ENCODE results near the gene FAM241B.

FAM241B gene

GRCh38 chr10:69583106-69583505 is 46.9 kb upstream of the FAM241B start (continued):
- no peak for TF ChIP-seq ZNF704 (tag by site-specific recombination; IDR thresholded peaks at IDR 0.05)
- TF ChIP-seq ZFP3 (tag by site-specific recombination; IDR thresholded peaks at IDR 0.05; ENCODE audit: low read depth), result no peak
- no peak for TF ChIP-seq ZSCAN18 (tag by site-specific recombination; IDR thresholded peaks at IDR 0.05)
- no peak for TF ChIP-seq ZNF37A (tag by site-specific recombination; IDR thresholded peaks at IDR 0.05)

- Histone ChIP-seq H3K4me1 (ENCODE audit: control insufficient read depth, insufficient read depth, low read length) (no peaks in the 10 kb centered on the region), H3K27ac (ENCODE audit: extremely low read depth, low read depth, low read length) (no peak overlapping the region), H3K4me3 (ENCODE audit: low read depth, low read length) (no peak overlapping the region), H3K9me3 (ENCODE audit: control insufficient read depth, insufficient read depth, low read depth, low read length) (no peaks in the 10 kb centered on the region), H3K36me3 (ENCODE audit: control insufficient read depth in 2 of 2, insufficient read depth in 1 of 2, low read length in 2 of 2) (no peaks in the 10 kb centered on the region)
- TF ChIP-seq ZNF366 (tag by site-specific recombination; conservative IDR thresholded peaks at IDR 0.05), result no peak
- TF ChIP-seq ZNF76 (tag by site-specific recombination; IDR thresholded peaks at IDR 0.05; ENCODE audit: borderline replicate concordance, low read depth), result no peak
- TF ChIP-seq ZNF169 (tag by site-specific recombination; IDR thresholded peaks at IDR 0.05), result no peak
- TF ChIP-seq ZSCAN16 (tag by site-specific recombination; IDR thresholded peaks at IDR 0.05), result no peak
- TF ChIP-seq ZNF350 (tag by site-specific recombination; IDR thresholded peaks at IDR 0.05), result no peak
- TF ChIP-seq MEIS1 (CRISPR knock-in tag; IDR thresholded peaks at IDR 0.05; ENCODE audit: borderline replicate concordance), result no peak
- TF ChIP-seq ZNF292 (tag by site-specific recombination; IDR thresholded peaks at IDR 0.05; ENCODE audit: borderline replicate concordance, low read depth), result no peak
- TF ChIP-seq ZNF639 (tag by site-specific recombination; IDR thresholded peaks at IDR 0.05), result no peak
- no peak for TF ChIP-seq ZNF138 (tag by site-specific recombination; IDR thresholded peaks at IDR 0.05; ENCODE audit: borderline replicate concordance)
- TF ChIP-seq ZNF560 (tag by site-specific recombination; IDR thresholded peaks at IDR 0.05; ENCODE audit: borderline replicate concordance), result no peak
- TF ChIP-seq ZNF26 (tag by site-specific recombination; IDR thresholded peaks at IDR 0.05), result no peak
- TF ChIP-seq ZNF629 (tag by site-specific recombination; IDR thresholded peaks at IDR 0.05), result no peak
- no peak for TF ChIP-seq ZNF19 (tag by site-specific recombination; IDR thresholded peaks at IDR 0.05; ENCODE audit: low read depth)
- TF ChIP-seq PRDM1 (tag by site-specific recombination; IDR thresholded peaks at IDR 0.05), result no peak
- no peak for TF ChIP-seq ZBTB7A (tag by site-specific recombination; IDR thresholded peaks at IDR 0.05; ENCODE audit: low read depth)
- no peak for TF ChIP-seq ZNF707 (tag by site-specific recombination; IDR thresholded peaks at IDR 0.05)
- CTCF ChIA-PET, result no interaction called here
- POLR2A ChIA-PET, result no interaction called here
These were observed 45.4 kb upstream of the FAM241B start for GRCh38 chr10:69584624-69585023.

GRCh38 chr10:69588358-69588757 is 41.7 kb upstream of the FAM241B start:
- Histone ChIP-seq H3K36me3 (ENCODE audit: control insufficient read depth in 2 of 2, insufficient read depth in 1 of 2, low read length in 2 of 2) (no peaks in the 10 kb centered on the region), H3K27ac (ENCODE audit: extremely low read depth, low read depth, low read length) (no peak overlapping the region), H3K4me3 (ENCODE audit: low read depth, low read length) (no peak overlapping the region), H3K9me3 (ENCODE audit: control insufficient read depth, insufficient read depth, low read depth, low read length) (no peaks in the 10 kb centered on the region), H3K4me1 (ENCODE audit: control insufficient read depth, insufficient read depth, low read length) (no peaks in the 10 kb centered on the region)
- ChIA-PET CTCF (interaction anchor here (0.6 kb wide), 1 partner anchor 911 kb away, joined by 3 read pairs; no protein-coding TSS in a partner anchor), POLR2A (no interaction called here)
- TF ChIP-seq ZNF837 (tag by site-specific recombination; IDR thresholded peaks at IDR 0.05) (no peak), GLIS2 (tag by site-specific recombination; IDR thresholded peaks at IDR 0.05) (no peak), ZNF48 (tag by site-specific recombination; IDR thresholded peaks at IDR 0.05) (no peak), ZNF558 (tag by site-specific recombination; IDR thresholded peaks at IDR 0.05) (no peak), RBAK (tag by site-specific recombination; IDR thresholded peaks at IDR 0.05) (no peak), ZNF350 (tag by site-specific recombination; IDR thresholded peaks at IDR 0.05) (no peak), HOXA7 (CRISPR knock-in tag; IDR thresholded peaks at IDR 0.05; ENCODE audit: borderline replicate concordance) (no peak), ZNF274 (IDR thresholded peaks at IDR 0.05; ENCODE audit: low read length) (no peak), ZNF274 (tag by site-specific recombination; IDR thresholded peaks at IDR 0.05; ENCODE audit: borderline replicate concordance) (no peak), ZNF449 (tag by site-specific recombination; IDR thresholded peaks at IDR 0.05) (no peak), ZNF175 (tag by site-specific recombination; IDR thresholded peaks at IDR 0.05) (no peak), ZNF560 (tag by site-specific recombination; IDR thresholded peaks at IDR 0.05; ENCODE audit: borderline replicate concordance) (no peak)
